ENCODE data around the gene VTCN1.
"Not testable (repeated sequence)": the region's sequence is repeated elsewhere in the genome, so short reads cannot be mapped to it uniquely, and the experiment has no call there.

VTCN1 gene

GRCh38 chr1:117210831-117211261 is at the start of gene VTCN1:
Gene VTCN1, minus strand, starts transcription at chr1:117210927. Its CDS starts 72 bp downstream, at chr1:117210855.
- DNase-seq = no peak

DNA sequence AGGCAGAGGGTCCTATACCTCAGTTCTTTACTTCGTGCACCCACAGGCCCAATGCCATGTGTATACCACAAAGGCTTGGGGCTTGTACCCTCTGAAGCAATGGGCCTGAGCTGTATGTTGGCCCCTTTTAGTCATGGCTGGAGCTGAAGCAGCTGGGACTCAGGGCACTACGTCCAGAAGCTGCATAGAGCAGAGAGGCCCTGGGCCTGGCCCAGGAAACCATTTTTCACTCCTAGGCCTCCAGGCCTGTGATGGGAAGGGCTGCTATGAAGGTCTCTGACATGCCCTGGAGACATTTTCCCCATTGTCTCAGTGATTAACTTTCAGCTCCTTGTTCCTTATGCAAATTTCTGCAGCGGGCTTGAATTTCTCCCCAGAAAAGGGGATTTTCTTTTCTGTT is 48.1 kb upstream of the VTCN1 start:
- DNase-seq = no peak

GRCh38 chr1:117258075-117258474 is 47.3 kb upstream of the VTCN1 start:
- not testable (repeated sequence) for DNase-seq

- no peak for DNase-seq
These were observed 46.6 kb upstream of the VTCN1 start for GRCh38 chr1:117257291-117257690.

DNA sequence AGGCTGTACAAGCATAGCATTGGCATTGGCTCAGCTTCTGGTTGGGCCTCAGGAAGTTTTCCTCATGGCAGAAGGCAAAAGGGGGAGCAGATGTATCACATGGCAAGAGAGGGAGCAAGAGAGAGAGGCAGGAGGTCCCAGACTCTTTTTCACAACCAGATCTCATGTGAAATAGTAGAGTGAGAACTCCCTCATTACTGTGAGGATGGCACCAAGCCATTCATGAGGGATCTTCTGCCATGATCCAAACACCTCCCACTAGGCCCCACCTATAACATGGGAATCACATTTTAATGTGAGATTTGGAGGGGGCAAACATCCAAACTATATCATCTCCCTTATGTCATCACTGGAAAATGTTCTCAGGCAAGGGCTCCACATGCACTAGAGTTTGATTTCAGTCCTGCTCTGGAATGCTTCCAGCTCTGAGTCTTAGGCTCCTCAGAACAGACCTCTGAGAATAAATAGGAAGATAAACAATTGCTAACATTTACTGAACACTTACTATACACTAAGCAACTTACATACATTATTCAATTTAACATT is 39.4 kb upstream of the VTCN1 start:
- no peak for DNase-seq

DNA sequence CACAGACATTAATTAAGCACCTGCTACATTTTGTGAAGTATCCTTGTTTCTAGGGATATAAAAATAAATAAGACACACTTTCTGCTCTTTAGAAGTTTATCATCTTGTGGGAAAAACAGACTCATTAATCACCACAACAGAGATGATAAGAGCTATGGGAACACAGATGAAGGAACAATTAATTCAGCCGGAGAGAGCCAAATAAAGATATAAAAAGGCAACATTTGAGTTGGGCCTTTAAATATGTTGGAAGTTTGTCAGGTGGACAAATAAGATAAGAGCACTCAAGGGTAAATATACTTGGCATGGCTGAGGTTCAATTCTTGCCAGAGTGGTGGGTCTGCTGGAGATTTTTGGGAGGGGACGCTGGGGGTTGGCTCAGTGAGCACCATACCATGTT is 34.2 kb upstream of the VTCN1 start:
- DNase-seq = no peak

DNA sequence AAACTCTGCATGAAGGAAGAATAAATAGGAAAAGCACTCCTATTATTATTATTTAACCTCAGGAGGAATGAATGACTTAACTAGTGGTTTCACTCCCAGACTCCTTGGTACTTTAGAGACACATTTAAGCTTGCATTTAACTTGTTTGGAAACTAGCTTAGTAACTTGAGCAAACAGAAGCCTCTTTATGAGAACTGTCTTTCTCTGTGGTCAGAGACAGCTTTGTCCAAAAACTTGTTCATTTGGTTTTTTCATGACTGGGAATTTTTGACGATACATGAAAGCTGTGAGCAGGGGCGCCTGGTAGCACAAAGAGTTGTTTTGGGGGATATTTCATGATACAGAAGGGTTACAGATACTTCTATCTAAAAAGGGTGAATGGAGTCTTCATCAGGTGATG is 33.6 kb upstream of the VTCN1 start:
- DNase-seq = no peak

GRCh38 chr1:117241512-117241911 is 30.8 kb upstream of the VTCN1 start:
- no peak for DNase-seq

DNA sequence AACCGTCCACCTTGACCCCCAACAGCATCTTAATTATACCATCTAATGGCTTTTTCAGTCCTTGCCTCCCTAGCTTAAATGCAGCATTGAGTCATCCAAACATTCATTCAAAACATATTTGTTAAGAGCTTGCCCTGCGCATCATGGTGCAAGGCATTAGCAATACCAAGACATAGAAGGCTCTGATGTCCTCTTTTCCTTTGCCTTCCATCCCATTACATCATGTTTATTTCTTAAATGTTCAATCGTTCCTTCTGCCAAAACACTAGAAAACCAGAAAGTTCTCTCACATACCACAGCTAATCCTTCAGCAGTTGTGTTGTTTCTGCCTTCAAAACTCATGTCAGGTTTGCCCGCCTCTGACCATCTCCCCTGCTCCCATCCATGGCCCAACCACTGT is 29.8 kb upstream of the VTCN1 start:
- DNase-seq = no peak

- DNase-seq = no peak
These were observed 28.7 kb upstream of the VTCN1 start for GRCh38 chr1:117239467-117239866.

GRCh38 chr1:117237726-117238381 is 27.1 kb upstream of the VTCN1 start:
- DNase-seq = no peak

DNA sequence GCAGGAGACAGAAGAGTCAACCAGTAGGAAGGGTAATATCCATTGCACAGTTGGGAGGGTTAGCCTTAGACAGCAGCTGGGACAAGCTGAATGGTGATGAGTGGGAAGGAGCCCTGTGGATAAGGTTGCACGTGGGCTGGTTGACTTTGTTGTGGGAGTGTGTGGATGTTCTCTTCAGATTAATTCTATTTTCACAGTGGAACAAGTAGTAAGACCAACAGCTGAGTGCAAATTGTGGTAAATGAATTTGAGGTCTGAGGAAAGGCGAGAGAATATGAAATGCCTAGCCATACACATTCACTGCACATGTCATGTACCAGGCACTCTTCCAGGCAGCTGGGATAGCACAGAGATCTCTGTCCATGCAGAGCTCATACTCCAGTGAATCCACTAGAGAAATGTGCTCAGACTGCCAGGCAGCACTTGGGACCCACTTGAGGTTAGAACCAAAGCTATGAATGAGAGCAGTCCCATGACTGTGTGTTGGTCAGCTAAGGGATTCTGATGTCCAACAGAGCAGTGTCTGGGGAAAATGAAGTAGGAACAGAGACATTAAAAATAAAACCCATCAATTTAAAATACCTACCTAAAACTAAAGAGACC is 25.2 kb upstream of the VTCN1 start:
- DNase-seq = no peak

DNA sequence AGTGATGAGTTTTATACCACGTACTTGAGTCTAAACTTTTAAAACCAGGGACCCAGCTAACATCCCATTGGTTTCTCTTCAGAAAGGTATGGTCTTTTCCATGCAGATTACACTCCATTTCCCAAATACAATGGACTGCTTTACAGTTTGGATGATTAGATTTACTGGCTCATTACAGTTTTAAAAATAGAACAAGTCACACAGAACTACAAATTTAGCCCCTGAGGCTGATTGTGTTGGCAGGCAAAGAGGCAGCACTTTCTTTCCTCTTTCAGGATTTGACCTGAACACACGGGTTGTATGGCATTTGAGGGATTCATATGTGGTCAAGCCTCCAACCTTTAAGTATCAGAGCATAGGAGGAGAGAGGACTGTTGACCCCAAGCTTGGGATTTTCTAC is 21.8 kb upstream of the VTCN1 start:
- DNase-seq = no peak

- no peak for DNase-seq
These were observed 21.1 kb upstream of the VTCN1 start for GRCh38 chr1:117231748-117232373.

DNA sequence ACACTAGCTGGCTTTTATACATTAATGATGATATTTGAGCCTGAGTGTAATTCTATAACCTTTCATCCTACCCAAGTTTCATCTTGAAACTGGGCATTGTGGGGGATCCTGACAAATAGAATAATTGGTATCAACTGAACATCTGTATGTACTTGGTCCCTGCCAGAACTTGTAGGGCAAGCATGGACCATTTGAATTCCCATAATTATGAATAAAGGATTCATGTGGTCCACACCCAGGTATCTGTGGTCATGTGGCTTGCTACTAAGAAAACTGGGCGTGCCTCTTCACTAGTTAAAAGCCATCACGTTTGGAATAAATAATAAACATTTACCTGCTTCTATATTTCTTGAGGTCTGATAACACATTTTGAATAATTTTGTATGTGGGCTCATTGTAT is 20.6 kb upstream of the VTCN1 start:
- DNase-seq = no peak

GRCh38 chr1:117229217-117229616 is 18.5 kb upstream of the VTCN1 start:
- DNase-seq = no peak

DNA sequence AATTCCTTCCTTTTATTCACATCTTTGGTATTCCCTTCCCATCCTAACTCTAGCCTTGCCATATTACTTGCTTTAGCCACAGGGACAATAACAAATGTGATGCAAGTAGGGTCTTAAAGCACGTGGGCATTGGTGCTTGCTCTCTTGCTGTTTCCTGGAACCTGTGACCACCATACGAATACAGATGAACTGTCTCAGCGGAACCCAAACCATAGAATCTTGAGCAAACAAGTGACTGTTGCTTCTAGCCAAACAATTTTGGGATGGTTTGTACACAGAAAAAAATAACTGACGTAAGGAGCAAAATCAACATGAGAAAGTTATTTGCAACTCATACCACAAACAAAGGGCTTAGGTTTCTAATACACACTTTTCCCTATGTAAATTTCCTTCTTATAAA is 15.2 kb upstream of the VTCN1 start:
- DNase-seq = no peak

DNA sequence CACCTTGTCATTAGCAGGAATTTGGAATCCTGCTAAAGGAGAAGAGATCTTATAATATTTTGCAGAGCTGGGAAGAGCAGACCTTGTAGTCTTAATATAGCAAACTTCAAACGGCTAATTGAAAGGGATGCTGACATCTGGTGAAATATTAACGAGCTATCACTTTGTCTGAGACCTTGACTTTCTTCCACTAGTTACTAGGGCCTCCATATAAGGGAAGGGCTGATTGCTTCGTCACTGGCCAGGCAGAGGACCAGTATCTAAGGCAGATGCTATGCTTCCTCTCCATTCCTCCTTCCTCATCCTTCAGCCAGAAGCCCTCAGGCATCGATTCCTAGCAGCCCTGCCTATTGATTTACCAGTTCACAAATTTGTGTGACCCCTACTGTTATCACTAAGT is 6.0 kb upstream of the VTCN1 start:
- DNase-seq = no peak

GRCh38 chr1:117215733-117216462 is 5.2 kb upstream of the VTCN1 start:
- DNase-seq = no peak

GRCh38 chr1:117215019-117215418 is 4.3 kb upstream of the VTCN1 start:
- no peak for DNase-seq

- no peak for DNase-seq
These were observed 2.3 kb upstream of the VTCN1 start for GRCh38 chr1:117213046-117213445.

DNA sequence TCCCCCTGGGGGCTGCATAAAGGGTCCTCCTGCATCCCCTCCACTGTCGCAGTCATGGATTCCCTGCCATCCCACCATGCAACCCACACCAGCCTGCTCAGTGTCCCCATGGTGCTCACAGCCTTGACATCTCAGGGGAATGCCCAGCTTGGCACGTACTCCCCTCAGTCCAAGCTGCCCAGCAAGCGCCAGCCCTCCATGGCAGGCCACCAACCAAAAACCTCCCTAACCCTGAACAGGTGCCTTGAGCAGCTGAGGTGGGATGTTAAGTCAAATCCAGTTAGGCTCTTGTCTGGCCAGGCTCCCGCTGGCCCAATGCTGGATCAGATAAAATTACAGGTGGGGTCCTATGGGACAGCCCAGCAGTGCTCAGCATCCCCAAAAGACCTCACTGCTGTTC is 341 bp downstream of the VTCN1 start:
- no peak for DNase-seq

DNA sequence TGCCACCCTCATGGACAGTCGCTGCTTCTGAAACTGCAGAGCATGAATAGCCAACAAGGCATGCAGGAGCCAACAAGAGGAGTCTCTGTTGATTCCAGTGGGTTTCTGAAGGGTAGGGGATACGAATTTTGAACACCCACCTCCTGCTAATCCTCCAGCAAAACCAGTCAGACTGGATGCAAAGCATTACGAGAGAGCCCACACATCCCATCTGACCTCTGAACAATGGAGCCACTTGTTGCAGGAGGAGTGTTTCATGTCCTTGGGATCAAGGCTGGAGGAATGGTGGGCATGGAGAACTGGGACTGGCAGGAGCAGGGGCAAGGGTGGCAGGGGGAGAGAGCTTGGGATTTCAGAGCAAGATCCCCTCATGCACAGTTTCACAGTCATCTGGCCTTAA is 1.6 kb downstream of the VTCN1 start:
- DNase-seq = no peak

- DNase-seq = no peak
These were observed 2.1 kb downstream of the VTCN1 start for GRCh38 chr1:117208580-117208979.

All from NCI-H1930 (cell line).